HG03378 (cell line): ENCODE results near the gene PAPSS1.
"Not testable (repeated sequence)": the region's sequence is repeated elsewhere in the genome, so short reads cannot be mapped to it uniquely, and the experiment has no call there.

Experiments
- ATAC-seq: cut with Tn5 transposase; IDR thresholded peaks from one replicate; pipeline ENCODE4 v1.9.1; 2021; ENCODE audit warnings: mild to moderate bottlenecking, moderate library complexity; ENCODE audit not compliant: unreplicated experiment

The PAPSS1 gene

GRCh38 chr4:107691378-107691777, 28.7 kb downstream of the PAPSS1 start:
- ATAC-seq, result no peak

- ATAC-seq, result peak; percentile 74
These were observed 30.0 kb downstream of the PAPSS1 start for GRCh38 chr4:107689912-107690587.

GRCh38 chr4:107688421-107688820, 31.6 kb downstream of the PAPSS1 start:
- no peak for ATAC-seq

- ATAC-seq, result no peak
These were observed 34.3 kb downstream of the PAPSS1 start for GRCh38 chr4:107685740-107686139.

GRCh38 chr4:107683873-107684272, 36.2 kb downstream of the PAPSS1 start:
- no peak for ATAC-seq

- ATAC-seq, result no peak
These were observed 37.7 kb downstream of the PAPSS1 start for GRCh38 chr4:107682306-107682705.

GRCh38 chr4:107669068-107669467, 51.0 kb downstream of the PAPSS1 start:
- no peak for ATAC-seq

- ATAC-seq, result no peak
These were observed 53.9 kb downstream of the PAPSS1 start for GRCh38 chr4:107666134-107666533.

- no peak for ATAC-seq
These were observed 55.0 kb downstream of the PAPSS1 start for GRCh38 chr4:107665001-107665400.

GRCh38 chr4:107658400-107659336, 61.4 kb downstream of the PAPSS1 start:
- ATAC-seq, result no peak

- no peak for ATAC-seq
These were observed 64.7 kb downstream of the PAPSS1 start for GRCh38 chr4:107655289-107655688.

GRCh38 chr4:107654694-107655093, 65.3 kb downstream of the PAPSS1 start:
- ATAC-seq, result no peak

- ATAC-seq, result not testable (repeated sequence)
These were observed 68.6 kb downstream of the PAPSS1 start for GRCh38 chr4:107651408-107651807.

GRCh38 chr4:107650251-107650650, 69.8 kb downstream of the PAPSS1 start:
- ATAC-seq, result no peak

- no peak for ATAC-seq
These were observed 71.6 kb downstream of the PAPSS1 start for GRCh38 chr4:107648178-107648991.

GRCh38 chr4:107647591-107647990, 72.4 kb downstream of the PAPSS1 start:
- ATAC-seq, result no peak

- ATAC-seq, result no peak
These were observed 74.4 kb downstream of the PAPSS1 start for GRCh38 chr4:107645604-107646003.

GRCh38 chr4:107643021-107643420, 77.0 kb downstream of the PAPSS1 start:
- no peak for ATAC-seq

- no peak for ATAC-seq
These were observed 79.2 kb downstream of the PAPSS1 start for GRCh38 chr4:107640878-107641277.

- no peak for ATAC-seq
These were observed 79.8 kb downstream of the PAPSS1 start for GRCh38 chr4:107640197-107640596.

- ATAC-seq, result no peak
These were observed 84.3 kb downstream of the PAPSS1 start for GRCh38 chr4:107635735-107636134.
